Measurements from ENCODE around the gene RO60. TPM values are rescaled to one million over a fixed set of nuclear protein-coding genes. Genes with fewer than 3 reads are reported as not detected.

The RO60 gene
- polyA plus RNA-seq, 1 donor from 2014 or later = 36.7 TPM

- peak overlapping the region; percentile 58 for H3K9ac ChIP-seq (ENCODE audit: low read length)
- H3K36me3 ChIP-seq (ENCODE audit: insufficient read depth, low read length) = no peaks in the 10 kb centered on the region
- H4K20me1 ChIP-seq (ENCODE audit: insufficient read depth) = no peaks in the 10 kb centered on the region
- H3F3A ChIP-seq (ENCODE audit: insufficient read depth, low read length, poor library complexity, severe bottlenecking) = peaks cover 5% of the 10 kb centered on the region
- H3K4me2 ChIP-seq (ENCODE audit: low read length) = peak overlapping the region; percentile 92
- H3K79me2 ChIP-seq (replicated peaks; ENCODE audit: insufficient read depth, low read length) = no peaks in the 10 kb centered on the region
- H2AFZ ChIP-seq (ENCODE audit: low read depth, low read length) = peak overlapping the region; percentile 38
- H3K27ac ChIP-seq (ENCODE audit: low read length) = no peak overlapping the region
- H3K4me3 ChIP-seq (ENCODE audit: low read length) = peak overlapping the region; percentile 87
- no peaks in the 10 kb centered on the region for H3K9me2 ChIP-seq (ENCODE audit: insufficient read depth, low read length)
- H3K27me3 ChIP-seq (ENCODE audit: insufficient read depth, low read depth, low read length) = peaks cover 4% of the 10 kb centered on the region
- TF ChIP-seq EP300 (conservative IDR thresholded peaks at IDR 0.05; ENCODE audit: poor library complexity, severe bottlenecking) (no peak), EZH2 (IDR thresholded peaks at IDR 0.05; ENCODE audit: borderline replicate concordance, insufficient read depth, low read length, poor library complexity, severe bottlenecking) (no peak)
- TF ChIP-seq, protein P1, sequence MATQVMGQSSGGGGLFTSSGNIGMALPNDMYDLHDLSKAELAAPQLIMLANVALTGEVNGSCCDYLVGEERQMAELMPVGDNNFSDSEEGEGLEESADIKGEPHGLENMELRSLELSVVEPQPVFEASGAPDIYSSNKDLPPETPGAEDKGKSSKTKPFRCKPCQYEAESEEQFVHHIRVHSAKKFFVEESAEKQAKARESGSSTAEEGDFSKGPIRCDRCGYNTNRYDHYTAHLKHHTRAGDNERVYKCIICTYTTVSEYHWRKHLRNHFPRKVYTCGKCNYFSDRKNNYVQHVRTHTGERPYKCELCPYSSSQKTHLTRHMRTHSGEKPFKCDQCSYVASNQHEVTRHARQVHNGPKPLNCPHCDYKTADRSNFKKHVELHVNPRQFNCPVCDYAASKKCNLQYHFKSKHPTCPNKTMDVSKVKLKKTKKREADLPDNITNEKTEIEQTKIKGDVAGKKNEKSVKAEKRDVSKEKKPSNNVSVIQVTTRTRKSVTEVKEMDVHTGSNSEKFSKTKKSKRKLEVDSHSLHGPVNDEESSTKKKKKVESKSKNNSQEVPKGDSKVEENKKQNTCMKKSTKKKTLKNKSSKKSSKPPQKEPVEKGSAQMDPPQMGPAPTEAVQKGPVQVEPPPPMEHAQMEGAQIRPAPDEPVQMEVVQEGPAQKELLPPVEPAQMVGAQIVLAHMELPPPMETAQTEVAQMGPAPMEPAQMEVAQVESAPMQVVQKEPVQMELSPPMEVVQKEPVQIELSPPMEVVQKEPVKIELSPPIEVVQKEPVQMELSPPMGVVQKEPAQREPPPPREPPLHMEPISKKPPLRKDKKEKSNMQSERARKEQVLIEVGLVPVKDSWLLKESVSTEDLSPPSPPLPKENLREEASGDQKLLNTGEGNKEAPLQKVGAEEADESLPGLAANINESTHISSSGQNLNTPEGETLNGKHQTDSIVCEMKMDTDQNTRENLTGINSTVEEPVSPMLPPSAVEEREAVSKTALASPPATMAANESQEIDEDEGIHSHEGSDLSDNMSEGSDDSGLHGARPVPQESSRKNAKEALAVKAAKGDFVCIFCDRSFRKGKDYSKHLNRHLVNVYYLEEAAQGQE (IDR thresholded peaks at IDR 0.05; ENCODE audit: borderline replicate concordance) = peak; percentile 13
- no peaks in the 10 kb centered on the region for H3K9me3 ChIP-seq (ENCODE audit: low read length)
Measured at GRCh38 chr1:193104502-193104906, 45.1 kb downstream of the RO60 start.

GRCh38 chr1:193104907-193105820 is 45.8 kb downstream of the RO60 start, which contains the start of gene GLRX2:
TSS of gene GLRX2 (minus strand) at chr1:193105414. CDS start at chr1:193105382, 32 bp downstream.
- peak; percentile 9 for TF ChIP-seq RAD21 (conservative IDR thresholded peaks at IDR 0.05)
- TF ChIP-seq, protein P1 (IDR thresholded peaks at IDR 0.05; ENCODE audit: borderline replicate concordance) = peak; percentile 8
- no peak for TF ChIP-seq EZH2 (IDR thresholded peaks at IDR 0.05; ENCODE audit: borderline replicate concordance, insufficient read depth, low read length, poor library complexity, severe bottlenecking)
- TF ChIP-seq SMC3 (conservative IDR thresholded peaks at IDR 0.05; ENCODE audit: poor library complexity) = no peak
- TF ChIP-seq, protein P2, sequence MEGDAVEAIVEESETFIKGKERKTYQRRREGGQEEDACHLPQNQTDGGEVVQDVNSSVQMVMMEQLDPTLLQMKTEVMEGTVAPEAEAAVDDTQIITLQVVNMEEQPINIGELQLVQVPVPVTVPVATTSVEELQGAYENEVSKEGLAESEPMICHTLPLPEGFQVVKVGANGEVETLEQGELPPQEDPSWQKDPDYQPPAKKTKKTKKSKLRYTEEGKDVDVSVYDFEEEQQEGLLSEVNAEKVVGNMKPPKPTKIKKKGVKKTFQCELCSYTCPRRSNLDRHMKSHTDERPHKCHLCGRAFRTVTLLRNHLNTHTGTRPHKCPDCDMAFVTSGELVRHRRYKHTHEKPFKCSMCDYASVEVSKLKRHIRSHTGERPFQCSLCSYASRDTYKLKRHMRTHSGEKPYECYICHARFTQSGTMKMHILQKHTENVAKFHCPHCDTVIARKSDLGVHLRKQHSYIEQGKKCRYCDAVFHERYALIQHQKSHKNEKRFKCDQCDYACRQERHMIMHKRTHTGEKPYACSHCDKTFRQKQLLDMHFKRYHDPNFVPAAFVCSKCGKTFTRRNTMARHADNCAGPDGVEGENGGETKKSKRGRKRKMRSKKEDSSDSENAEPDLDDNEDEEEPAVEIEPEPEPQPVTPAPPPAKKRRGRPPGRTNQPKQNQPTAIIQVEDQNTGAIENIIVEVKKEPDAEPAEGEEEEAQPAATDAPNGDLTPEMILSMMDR (IDR thresholded peaks at IDR 0.05; ENCODE audit: poor library complexity, severe bottlenecking) = peak; percentile 21
- no peak for TF ChIP-seq TAF1 (IDR thresholded peaks at IDR 0.05; ENCODE audit: low read depth)
- no peak for TF ChIP-seq EP300 (conservative IDR thresholded peaks at IDR 0.05; ENCODE audit: poor library complexity, severe bottlenecking)
- no peak for TF ChIP-seq POLR2AphosphoS5 (IDR thresholded peaks at IDR 0.05)
- TF ChIP-seq MXI1 (conservative IDR thresholded peaks at IDR 0.05; ENCODE audit: poor library complexity, severe bottlenecking) = peak; percentile 59
- Histone ChIP-seq H3K36me3 (ENCODE audit: insufficient read depth, low read length) (no peaks in the 10 kb centered on the region), H3K4me3 (ENCODE audit: low read length) (peak within 1 kb of the TSS; percentile 87), H3F3A (ENCODE audit: insufficient read depth, low read length, poor library complexity, severe bottlenecking) (peaks cover 5% of the 10 kb centered on the region), H3K9me3 (ENCODE audit: low read length) (no peaks in the 10 kb centered on the region), H3K9me2 (ENCODE audit: insufficient read depth, low read length) (no peaks in the 10 kb centered on the region), H3K9ac (ENCODE audit: low read length) (peak within 1 kb of the TSS; percentile 58), H3K4me2 (ENCODE audit: low read length) (peak within 1 kb of the TSS; percentile 92), H3K27me3 (ENCODE audit: insufficient read depth, low read depth, low read length) (peaks cover 4% of the 10 kb centered on the region), H2AFZ (ENCODE audit: low read depth, low read length) (peak within 1 kb of the TSS; percentile 38), H3K27ac (ENCODE audit: low read length) (no peak within 1 kb of the TSS), H4K20me1 (ENCODE audit: insufficient read depth) (no peaks in the 10 kb centered on the region), H3K79me2 (replicated peaks; ENCODE audit: insufficient read depth, low read length) (no peaks in the 10 kb centered on the region)
